Tibial nerve (tissue), 4 donors: Measurements from ENCODE around the gene ZMYM4. TPM values are rescaled to one million over a fixed set of nuclear protein-coding genes. Genes with fewer than 3 reads are reported as not detected.

Experiments used
- DNase-seq, 2 donors: peaks; one replicate each; pipeline ENCODE4 v3.0.0-alpha.2; 2019; ENCODE audit warnings: low spot score in 2 of 2
- H3K27ac ChIP-seq, 4 donors: fragments of 200-600 bp; sonication (generic) in 3 of 4; one replicate each; pipeline ENCODE4 v1.5.1; 2017 to 2019; ENCODE audit warnings: mild to moderate bottlenecking in 1 of 4
- H3K27me3 ChIP-seq, 2 donors: fragments of 200-600 bp; sonication (generic) in 1 of 2; one replicate each; pipeline versions ENCODE4 v1.5.1 to v1.6.0; 2017 to 2019
- H3K36me3 ChIP-seq, 3 donors: fragments of 200-600 bp; sonication (generic); one replicate each; pipeline ENCODE4 v1.5.1; 2018 to 2019
- H3K4me1 ChIP-seq, 4 donors: fragments of 200-600 bp; sonication (generic) in 3 of 4; one replicate each; pipeline ENCODE4 v1.5.1; 2017 to 2019
- H3K4me3 ChIP-seq, 4 donors: fragments of 200-600 bp; sonication (generic) in 3 of 4; one replicate each; pipeline ENCODE4 v1.5.1; 2017 to 2019; ENCODE audit warnings: mild to moderate bottlenecking in 1 of 4, moderate library complexity in 1 of 4
- H3K9me3 ChIP-seq, 4 donors: fragments of 200-600 bp; sonication (generic) in 3 of 4; one replicate each; pipeline ENCODE4 v1.5.1; 2017 to 2019
- EP300 ChIP-seq, 2 donors: sonication (generic); formaldehyde crosslinking; IDR thresholded peaks; one replicate each; pipeline ENCODE4 v1.6.1; 2017; ENCODE audit warnings: antibody characterized with exemption in 2 of 2, mild to moderate bottlenecking in 1 of 2
- POLR2A ChIP-seq, 2 donors: fragments of 450-650 bp; IDR thresholded peaks; one replicate each; pipeline ENCODE4 v1.6.1; 2017; ENCODE audit warnings: antibody characterized with exemption in 2 of 2, mild to moderate bottlenecking in 2 of 2, moderate library complexity in 2 of 2
- WGBS, 2 donors: methylation state at CpG; one replicate each; pipeline ENCODE4 v1.1.5; 2018; 5-methylcytosine and 5-hydroxymethylcytosine counted together
- total RNA-seq, 4 donors: library from RNA; depleted of rRNA; stranded (reverse); fragments of >200 nt; gene quantifications; one replicate each; pipeline ENCODE4 v1.1.0, GENCODE V29; 2016
- TF ChIP-seq, protein P1 (sequence below), 5 experiments: fragments of 200-600 bp in 3 of 5; fragments of 450-650 bp in 2 of 5; sonication (generic) in 3 of 5; IDR thresholded peaks; one replicate each; pipeline ENCODE4 v1.5.1; 2016 to 2019; ENCODE audit warnings: antibody characterized with exemption in 5 of 5, mild to moderate bottlenecking in 3 of 5, moderate library complexity in 2 of 5

Gene ZMYM4
- total RNA-seq, 4 donors from 2014 or later, result 22.2 to 38.7 (median 26.5) TPM

GRCh38 chr1:35334485-35334884 lies 66.0 kb downstream of the ZMYM4 start:
- TF ChIP-seq POLR2A (IDR thresholded peaks at IDR 0.05) (no peak), EP300 (IDR thresholded peaks at IDR 0.05) (no peak)
- TF ChIP-seq, protein P1, sequence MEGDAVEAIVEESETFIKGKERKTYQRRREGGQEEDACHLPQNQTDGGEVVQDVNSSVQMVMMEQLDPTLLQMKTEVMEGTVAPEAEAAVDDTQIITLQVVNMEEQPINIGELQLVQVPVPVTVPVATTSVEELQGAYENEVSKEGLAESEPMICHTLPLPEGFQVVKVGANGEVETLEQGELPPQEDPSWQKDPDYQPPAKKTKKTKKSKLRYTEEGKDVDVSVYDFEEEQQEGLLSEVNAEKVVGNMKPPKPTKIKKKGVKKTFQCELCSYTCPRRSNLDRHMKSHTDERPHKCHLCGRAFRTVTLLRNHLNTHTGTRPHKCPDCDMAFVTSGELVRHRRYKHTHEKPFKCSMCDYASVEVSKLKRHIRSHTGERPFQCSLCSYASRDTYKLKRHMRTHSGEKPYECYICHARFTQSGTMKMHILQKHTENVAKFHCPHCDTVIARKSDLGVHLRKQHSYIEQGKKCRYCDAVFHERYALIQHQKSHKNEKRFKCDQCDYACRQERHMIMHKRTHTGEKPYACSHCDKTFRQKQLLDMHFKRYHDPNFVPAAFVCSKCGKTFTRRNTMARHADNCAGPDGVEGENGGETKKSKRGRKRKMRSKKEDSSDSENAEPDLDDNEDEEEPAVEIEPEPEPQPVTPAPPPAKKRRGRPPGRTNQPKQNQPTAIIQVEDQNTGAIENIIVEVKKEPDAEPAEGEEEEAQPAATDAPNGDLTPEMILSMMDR (IDR thresholded peaks at IDR 0.05), result no peak
- no peak for DNase-seq
- 46 to 56% methylated on average over 1 of the region's 1 CpG for WGBS, 2 donors

GRCh38 chr1:35340519-35340918 lies 72.0 kb downstream of the ZMYM4 start:
- Histone ChIP-seq H3K27ac (no peak overlapping the region), H3K9me3 (peaks cover 0 to 4% (median 0%) of the 10 kb centered on the region in 4 donors), H3K36me3 (peaks cover 0 to 10% (median 0%) of the 10 kb centered on the region in 3 donors), H3K4me3 (no peak overlapping the region), H3K27me3 (no peaks in the 10 kb centered on the region), H3K4me1 (no peaks in the 10 kb centered on the region)
- 97 to 100% methylated on average over 2 of the region's 2 CpGs for WGBS, 2 donors
- TF ChIP-seq POLR2A (IDR thresholded peaks at IDR 0.05) (no peak), EP300 (IDR thresholded peaks at IDR 0.05) (no peak)
- TF ChIP-seq, protein P1 (IDR thresholded peaks at IDR 0.05), result no peak
- no peak for DNase-seq

More at GRCh38 chr1:35334485-35334884, 66.0 kb downstream of the ZMYM4 start:
- no peak overlapping the region for H3K4me3 ChIP-seq
- H3K36me3 ChIP-seq, result peaks cover 0 to 13% (median 0%) of the 10 kb centered on the region in 3 donors
- no peaks in the 10 kb centered on the region for H3K4me1 ChIP-seq
- no peaks in the 10 kb centered on the region for H3K27me3 ChIP-seq
- H3K27ac ChIP-seq, result no peak overlapping the region
- H3K9me3 ChIP-seq, result no peaks in the 10 kb centered on the region

DNA sequence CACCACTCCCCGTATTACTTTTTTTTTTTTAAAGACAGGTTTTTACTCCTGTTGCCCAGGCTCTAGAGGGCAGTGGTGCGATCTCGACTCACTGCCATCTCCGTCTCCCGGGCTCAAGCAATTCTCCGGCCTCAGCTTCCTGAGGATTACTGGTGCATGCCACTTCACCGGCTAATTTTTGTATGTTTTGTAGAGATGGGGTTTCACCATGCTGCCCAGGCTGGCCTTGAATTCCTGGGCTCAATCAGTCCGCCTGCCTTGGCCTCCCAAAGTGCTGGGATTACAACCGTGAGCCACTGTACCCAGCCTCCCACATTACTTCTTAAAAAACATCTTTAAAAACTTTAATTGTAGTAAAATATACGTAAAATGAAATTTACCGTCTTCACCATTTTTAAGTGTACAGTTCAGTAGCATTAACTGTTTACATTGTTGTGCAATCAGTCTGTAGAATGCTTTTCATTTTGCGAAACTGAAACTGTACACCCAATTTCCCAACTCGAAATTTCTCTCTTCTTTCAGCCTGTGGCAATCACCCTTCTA lies 77.0 kb downstream of the ZMYM4 start:
- peaks cover 0 to 5% (median 0%) of the 10 kb centered on the region in 4 donors for H3K4me1 ChIP-seq
- no peak for DNase-seq
- no peak for TF ChIP-seq EP300 (IDR thresholded peaks at IDR 0.05)
- no peaks in the 10 kb centered on the region for H3K27me3 ChIP-seq
- H3K36me3 ChIP-seq, result no peaks in the 10 kb centered on the region
- WGBS, 2 donors, result 86 to 92% methylated on average over 13 of the region's 13 CpGs
- H3K9me3 ChIP-seq, result no peaks in the 10 kb centered on the region
- no peak overlapping the region for H3K27ac ChIP-seq
- H3K4me3 ChIP-seq, result peak overlapping the region in 1 of 4 donors; percentile 10

DNA sequence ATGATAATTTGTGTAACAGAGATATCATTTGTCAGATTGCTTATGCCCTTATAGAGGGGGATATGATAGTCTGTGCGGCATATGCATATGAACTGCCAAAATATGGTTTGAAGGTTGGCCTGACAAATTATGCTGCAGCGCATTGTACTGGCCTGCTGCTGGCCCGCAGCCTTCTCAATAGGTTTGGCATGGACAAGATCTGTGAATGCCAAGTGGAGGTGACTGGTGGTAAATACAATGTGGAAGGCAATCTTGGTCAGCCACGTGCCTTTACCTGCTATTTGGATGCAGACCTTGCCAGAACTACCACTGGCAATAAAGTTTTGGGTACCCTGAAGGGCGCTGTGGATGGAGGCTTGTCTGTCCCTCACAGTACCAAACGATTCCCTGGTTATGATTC lies 82.4 kb downstream of the ZMYM4 start:
- H3K4me3 ChIP-seq, result no peak overlapping the region
- no peak overlapping the region for H3K27ac ChIP-seq
- DNase-seq, result no peak
- H3K27me3 ChIP-seq, result no peaks in the 10 kb centered on the region
- no peaks in the 10 kb centered on the region for H3K9me3 ChIP-seq
- H3K36me3 ChIP-seq, result no peaks in the 10 kb centered on the region
- TF ChIP-seq POLR2A (IDR thresholded peaks at IDR 0.05), result no peak
- TF ChIP-seq, protein P1 (IDR thresholded peaks at IDR 0.05), result no peak
- WGBS, 2 donors, result 92 to 93% methylated on average over 6 of the region's 6 CpGs
- H3K4me1 ChIP-seq, result peaks cover 0 to 5% (median 0%) of the 10 kb centered on the region in 4 donors

- H3K27me3 ChIP-seq, result no peaks in the 10 kb centered on the region
- TF ChIP-seq POLR2A (IDR thresholded peaks at IDR 0.05), result no peak
- TF ChIP-seq EP300 (IDR thresholded peaks at IDR 0.05), result no peak
- TF ChIP-seq, protein P1 (IDR thresholded peaks at IDR 0.05), result no peak
These were observed 91.5 kb downstream of the ZMYM4 start for GRCh38 chr1:35359995-35360394.

More at GRCh38 chr1:35359995-35360394, 91.5 kb downstream of the ZMYM4 start:
- Histone ChIP-seq H3K4me1 (peaks cover 0 to 7% (median 0%) of the 10 kb centered on the region in 4 donors), H3K27ac (no peak overlapping the region), H3K4me3 (no peak overlapping the region), H3K36me3 (peaks cover 0 to 15% (median 0%) of the 10 kb centered on the region in 3 donors), H3K9me3 (no peaks in the 10 kb centered on the region)
- DNase-seq, result no peak
